OCI-LY1 (cell line): ENCODE measurements around the gene SUGCT.

Source experiments
- CTCF ChIP-seq: fragments of 200-600 bp; sonication (generic), shearing (Covaris generic); IDR thresholded peaks from 2 replicates; pipeline ENCODE4 v1.5.1; 2017; ENCODE audit warnings: mild to moderate bottlenecking, antibody characterized with exemption, low read length, moderate library complexity, mixed read lengths
- EZH2 ChIP-seq: fragments of 200-600 bp; sonication (generic), shearing (Covaris generic); IDR thresholded peaks from 2 replicates; pipeline ENCODE4 v1.8.0; 2017; ENCODE audit warnings: borderline replicate concordance, mixed run types, mild to moderate bottlenecking, antibody characterized with exemption, low read length, moderate library complexity, mixed read lengths

DNA sequence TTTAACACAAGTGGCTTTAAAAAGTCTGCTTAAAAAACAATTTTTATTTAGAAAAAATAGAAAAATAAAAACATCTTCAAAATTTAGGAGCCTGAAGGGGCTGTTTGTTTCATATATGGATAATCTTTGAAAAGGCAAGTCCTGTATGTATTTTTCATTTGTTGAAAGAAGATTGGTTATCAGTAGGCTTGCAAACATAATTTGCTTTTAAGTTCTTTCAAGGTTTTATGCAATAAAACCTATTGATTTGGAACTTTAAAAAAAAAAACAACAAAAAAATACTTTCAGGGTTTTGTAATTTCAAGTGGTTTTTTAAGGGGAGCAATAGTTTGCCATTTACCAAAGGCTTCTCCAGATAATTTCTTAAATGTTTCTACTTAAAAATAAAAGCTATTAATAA, 36.0 kb upstream of the SUGCT start:
- TF ChIP-seq EZH2 (no peak), CTCF (no peak)
